Stimulated activated CD4-positive, alpha-beta T cell treated with anti-CD3 and anti-CD28 coated beads, Interleukin-12 subunit alpha, Interleukin-12 subunit beta, amount 100 ng/mL, for 24 hours (primary cell): ENCODE data around the gene OR9A2.
"Not testable (repeated sequence)": the region's sequence is repeated elsewhere in the genome, so short reads cannot be mapped to it uniquely, and the experiment has no call there.

Source experiments
- DNase-seq, 2 experiments: peaks; one replicate each; pipeline ENCODE4 v3.0.0-alpha.2; 2020; ENCODE audit warnings: low read depth in 2 of 2

Gene OR9A2

GRCh38 chr7:143018931-143019330 is 8.0 kb downstream of the OR9A2 start:
- no peak for DNase-seq

DNA sequence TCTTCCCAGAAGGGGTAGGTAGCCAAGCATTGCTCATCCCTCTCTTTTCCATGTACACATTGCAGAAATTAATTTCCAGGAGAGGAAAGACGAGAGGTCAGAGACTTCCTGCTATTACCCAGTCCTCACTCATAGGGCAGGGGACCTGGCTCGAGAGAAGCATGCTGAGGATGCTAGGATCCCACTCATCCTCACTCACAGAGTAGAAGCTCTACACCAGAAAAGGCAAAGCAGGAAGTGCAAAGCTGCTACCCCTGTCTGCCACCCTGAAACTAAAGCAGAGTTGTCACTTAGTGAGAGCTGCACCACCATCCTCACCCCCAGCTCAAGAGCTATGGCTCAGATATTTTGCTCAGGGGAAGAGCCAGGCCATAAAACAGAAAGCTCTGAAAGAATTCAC is 9.9 kb downstream of the OR9A2 start:
- DNase-seq = no peak

DNA sequence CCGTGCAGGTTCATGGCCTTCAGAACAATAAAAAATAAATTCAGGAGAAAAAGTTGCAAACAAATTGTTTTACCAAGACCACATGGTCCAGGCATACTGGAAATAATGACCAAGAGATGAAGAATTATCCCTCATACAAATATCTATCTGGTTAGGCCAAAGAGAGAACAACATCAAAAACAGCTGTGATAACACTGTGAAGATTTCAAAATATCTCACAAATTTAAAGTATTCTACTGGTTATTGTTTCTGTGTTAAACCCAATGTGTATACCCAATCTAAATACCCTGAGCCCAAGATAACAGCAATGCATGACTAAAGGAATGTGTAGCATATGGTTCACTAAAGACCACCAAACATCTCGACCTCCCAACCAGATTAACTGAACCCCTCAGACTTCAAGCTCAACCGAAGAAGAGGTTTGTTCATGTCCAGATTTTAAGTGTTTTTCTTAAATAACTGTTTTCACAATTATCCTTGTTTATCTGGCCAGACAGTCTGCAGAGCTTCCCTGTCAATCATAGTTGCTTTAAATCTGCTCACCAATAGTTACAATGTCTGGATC is 10.9 kb downstream of the OR9A2 start:
- no peak for DNase-seq

DNA sequence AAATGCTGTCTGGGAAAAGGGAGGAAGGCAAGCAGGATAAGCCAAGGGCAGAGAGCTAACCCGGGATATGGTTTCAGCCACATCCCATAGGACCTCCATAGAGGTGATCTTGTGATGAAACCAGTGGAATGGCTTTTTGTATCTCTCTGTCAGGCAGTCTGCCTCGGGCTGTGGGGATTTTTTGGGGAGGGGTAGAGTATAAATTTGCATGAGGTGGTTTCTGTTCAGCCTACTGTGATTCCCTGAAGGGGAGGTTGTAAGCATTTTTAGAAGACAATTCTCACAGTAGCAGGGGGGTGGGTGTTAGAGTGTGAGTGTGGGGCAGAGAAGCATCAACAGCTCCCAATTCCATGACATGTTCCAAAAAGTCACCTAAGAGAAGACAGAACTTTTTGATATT is 11.8 kb downstream of the OR9A2 start:
- DNase-seq = no peak

- DNase-seq = no peak
Observed at GRCh38 chr7:143013893-143014292, 13.0 kb downstream of the OR9A2 start.

DNA sequence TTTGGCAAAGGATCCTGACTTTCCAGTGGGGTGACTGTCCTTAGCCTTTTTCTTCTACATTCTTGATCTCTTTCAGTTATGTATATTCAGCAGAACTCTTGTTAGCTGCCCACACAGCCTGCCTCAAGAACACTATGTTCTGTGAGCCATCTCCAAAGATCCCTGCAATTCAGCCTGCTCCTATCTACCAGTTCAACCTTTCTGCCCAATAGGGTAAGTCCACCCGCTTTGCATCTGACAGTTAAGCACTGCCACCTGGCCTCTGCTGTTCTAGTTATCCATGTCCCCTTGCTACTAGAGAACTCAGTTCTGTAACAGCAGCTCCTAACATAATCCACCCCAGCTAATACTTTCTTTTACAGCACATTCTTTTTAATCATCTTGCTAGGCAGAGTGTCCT is 13.5 kb downstream of the OR9A2 start:
- DNase-seq = no peak

- DNase-seq = no peak
Observed at GRCh38 chr7:143012409-143012808, 14.5 kb downstream of the OR9A2 start.

- DNase-seq = no peak
Observed at GRCh38 chr7:143012001-143012400, 14.9 kb downstream of the OR9A2 start.

DNA sequence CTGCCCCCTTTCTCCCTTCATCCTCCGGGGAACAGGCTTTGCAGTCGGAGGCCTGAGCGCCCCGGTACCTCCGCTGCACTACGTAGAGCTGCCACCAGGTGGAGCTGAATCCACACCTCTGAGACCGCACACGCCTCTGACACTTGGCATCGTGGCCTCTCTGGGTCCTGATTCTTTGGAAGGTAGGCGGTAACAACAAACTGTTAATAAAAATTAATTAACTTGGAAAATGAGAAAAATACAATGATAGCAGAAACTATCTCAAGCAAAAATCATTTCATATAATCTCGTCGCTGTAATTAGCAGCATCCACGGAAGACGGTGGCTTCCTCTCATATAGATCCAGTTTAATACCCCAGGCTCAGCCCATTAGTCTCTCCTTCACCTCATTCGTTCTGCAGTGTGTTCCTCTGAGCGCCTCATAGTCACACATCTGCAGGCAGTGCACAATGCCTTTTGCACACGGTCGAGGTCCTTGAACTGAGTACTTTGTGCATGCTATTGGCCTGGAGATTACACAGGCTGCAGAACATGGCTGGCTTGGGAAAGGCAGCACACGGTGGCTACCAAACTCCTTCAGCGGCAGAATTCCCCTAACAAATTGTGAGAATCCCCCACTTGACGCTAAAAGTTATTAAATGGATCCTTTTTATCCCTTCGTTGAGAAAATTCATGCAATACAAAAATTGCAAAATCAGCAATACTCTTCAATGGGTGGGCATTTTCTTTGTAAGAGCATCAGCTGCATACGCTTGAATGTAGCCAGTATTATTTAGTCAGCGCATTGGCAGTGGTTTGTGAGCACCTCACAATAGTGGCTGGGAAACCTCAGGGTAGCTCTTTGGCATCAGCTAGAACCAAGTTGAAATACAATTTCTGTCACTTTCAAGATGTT is 18.7 kb downstream of the OR9A2 start:
- DNase-seq = peak; percentile 66 to 82

- DNase-seq = no peak
Observed at GRCh38 chr7:143005632-143006260, 21.2 kb downstream of the OR9A2 start.

DNA sequence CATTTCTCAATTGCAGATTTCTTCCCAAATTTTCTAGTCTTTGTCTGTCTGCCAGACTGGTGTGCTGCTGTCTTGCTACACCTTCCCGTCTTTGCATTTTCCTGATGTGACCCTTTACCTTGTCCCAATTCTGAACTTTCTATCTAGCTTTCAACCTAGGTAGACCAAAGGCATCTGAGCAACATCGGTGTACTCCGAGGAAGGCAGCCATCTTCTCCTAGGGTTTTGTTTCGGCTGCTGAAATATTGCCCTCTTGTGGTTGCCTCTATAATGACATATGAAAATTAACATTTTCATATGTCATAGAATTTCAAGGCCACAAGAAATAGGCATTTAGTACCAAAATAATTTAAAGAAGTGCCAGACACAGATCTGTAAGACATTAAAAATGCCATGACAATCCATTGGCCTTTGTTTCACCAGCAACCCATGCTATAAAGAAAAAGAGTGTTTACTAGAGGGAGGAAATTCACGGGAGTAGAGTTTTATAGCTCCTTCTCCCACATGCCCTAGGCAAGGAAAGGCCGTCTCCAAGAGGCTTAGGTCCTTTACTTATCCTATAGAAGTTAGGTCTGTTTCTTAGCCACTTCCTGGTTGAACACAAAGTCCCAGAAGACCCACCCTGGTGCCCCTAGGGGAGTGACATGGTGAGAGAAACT is 23.4 kb downstream of the OR9A2 start:
- DNase-seq = peak in 1 of 2 experiments; percentile 2

GRCh38 chr7:143002898-143003297 is 24.0 kb downstream of the OR9A2 start:
- DNase-seq = no peak

GRCh38 chr7:143002106-143002505 is 24.8 kb downstream of the OR9A2 start:
- no peak for DNase-seq

DNA sequence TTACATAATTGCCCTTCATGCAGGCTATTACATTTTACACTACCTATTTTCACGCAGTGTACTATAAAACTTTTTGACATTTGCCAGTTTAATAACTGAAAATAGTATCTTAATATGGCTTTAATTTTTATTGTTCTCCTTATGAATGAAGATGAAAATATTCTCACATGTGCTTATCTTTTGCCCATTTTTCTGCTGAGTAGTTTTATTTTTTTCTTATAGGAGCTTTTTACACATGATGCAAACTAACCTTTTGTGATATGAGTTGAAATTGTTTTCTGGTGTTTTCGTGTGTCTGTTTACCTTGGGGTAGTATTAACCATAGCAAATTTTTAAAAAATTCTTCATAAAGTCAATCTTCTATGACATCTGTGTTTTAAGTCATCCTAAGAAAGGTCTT is 26.3 kb downstream of the OR9A2 start:
- DNase-seq = no peak

GRCh38 chr7:142999793-143000192 is 27.1 kb downstream of the OR9A2 start:
- no peak for DNase-seq

DNA sequence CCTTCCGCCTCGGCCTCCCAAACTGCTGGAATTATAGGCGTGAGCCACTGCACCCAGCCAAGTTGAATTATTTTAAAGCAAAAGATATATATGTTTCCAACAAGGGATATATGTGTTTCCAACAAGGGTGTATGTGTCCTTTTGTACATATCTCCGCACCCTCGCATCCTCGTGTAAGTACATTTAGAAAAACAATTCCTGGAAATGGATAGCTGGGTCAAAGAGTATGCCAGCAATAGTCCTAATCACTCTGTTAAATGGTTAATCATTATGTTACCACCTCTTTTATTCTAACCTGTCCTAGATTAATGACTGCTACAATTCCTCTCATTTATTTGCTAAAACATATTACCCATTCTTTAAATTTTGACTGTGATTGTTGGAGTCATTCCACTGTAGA is 28.0 kb downstream of the OR9A2 start:
- DNase-seq = no peak

- DNase-seq = no peak
Observed at GRCh38 chr7:142997456-142997989, 29.4 kb downstream of the OR9A2 start.

DNA sequence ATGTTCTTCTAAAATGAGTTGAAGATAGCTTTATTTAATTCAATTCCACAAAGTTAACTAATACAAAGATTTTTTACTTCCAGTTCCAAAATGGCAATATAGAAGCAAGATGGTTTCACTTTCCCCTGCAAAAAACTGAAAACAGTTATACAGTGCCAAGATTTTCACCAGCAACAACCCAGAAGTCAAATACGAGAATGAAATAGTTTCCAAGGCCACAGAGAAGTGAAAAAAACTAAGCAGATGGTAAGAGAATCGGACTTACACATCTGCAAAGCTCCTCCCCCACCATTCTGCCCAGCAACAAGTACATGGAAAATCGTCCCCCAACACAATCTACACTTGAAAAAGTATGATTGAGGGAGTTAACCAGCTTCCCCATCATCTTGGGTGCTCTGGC is 34.5 kb downstream of the OR9A2 start:
- DNase-seq = no peak

DNA sequence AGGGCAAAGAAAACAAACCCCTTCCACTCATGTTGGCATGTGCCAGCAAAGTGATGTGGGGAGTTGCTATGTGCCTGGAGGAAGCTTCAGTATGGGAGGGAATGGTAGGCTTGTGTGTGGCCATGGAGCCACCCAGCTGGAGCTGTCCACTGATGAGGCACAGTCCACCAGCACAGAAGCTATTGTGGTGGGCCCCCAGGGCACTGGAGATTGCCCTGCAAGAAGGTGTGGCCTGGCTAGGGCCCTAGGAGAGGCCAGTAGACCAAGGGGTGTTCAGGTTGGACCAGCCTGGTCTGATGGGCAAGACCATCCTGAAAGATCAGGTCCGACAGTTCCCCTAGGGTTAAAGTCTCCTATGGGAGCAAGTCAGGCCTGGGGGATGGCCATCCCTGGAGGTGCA is 42.6 kb downstream of the OR9A2 start:
- no peak for DNase-seq

DNA sequence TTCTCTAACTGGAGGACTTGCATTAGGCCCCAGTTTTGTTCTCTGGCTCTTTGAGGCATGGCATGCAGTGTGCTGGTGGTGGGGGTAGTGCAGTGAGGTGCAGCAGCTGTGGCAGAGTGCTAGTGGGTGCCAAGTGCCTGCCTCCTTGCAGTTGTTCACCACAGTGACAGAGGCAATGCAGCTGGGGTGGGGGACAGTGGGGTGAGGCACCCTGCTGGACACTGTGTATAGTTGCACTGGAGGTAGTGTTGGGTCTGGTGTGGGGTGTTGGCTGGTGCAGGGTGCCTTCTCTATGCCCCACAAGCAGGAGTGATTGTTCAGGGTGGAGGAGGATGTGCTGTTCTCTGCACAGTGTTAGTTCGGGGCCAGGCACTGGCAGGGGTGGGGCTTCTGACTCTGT is 43.1 kb downstream of the OR9A2 start:
- DNase-seq = no peak

GRCh38 chr7:142978402-142978801 is 48.5 kb downstream of the OR9A2 start:
- DNase-seq = not testable (repeated sequence)
